ENCODE data around the gene LZTR1.

Gene LZTR1

GRCh38 chr22:20972933-20973577 lies 9.0 kb upstream of the LZTR1 start:
- no peak overlapping the region for H2AFZ ChIP-seq (ENCODE audit: low read length)
- H3K27me3 ChIP-seq (replicated peaks; ENCODE audit: insufficient read depth, low read length): peaks cover 49% of the 10 kb centered on the region
- no peak overlapping the region for H3K4me2 ChIP-seq (ENCODE audit: low read depth, low read length)
- no peak for DNase-seq
- H3K79me2 ChIP-seq (ENCODE audit: low read length): no peaks in the 10 kb centered on the region
- no peaks in the 10 kb centered on the region for H4K20me1 ChIP-seq (ENCODE audit: insufficient read depth, low read length)
- no peaks in the 10 kb centered on the region for H3K36me3 ChIP-seq (replicated peaks; ENCODE audit: insufficient read depth, low read length)
- no peaks in the 10 kb centered on the region for H3F3A ChIP-seq (ENCODE audit: insufficient read depth, low read length)
- H3K4me3 ChIP-seq (ENCODE audit: low read length): no peak overlapping the region
- no peaks in the 10 kb centered on the region for H3K4me1 ChIP-seq (ENCODE audit: low read length)
- H3K27ac ChIP-seq (ENCODE audit: low read length): no peak overlapping the region
- no peaks in the 10 kb centered on the region for H3K9me3 ChIP-seq (replicated peaks; ENCODE audit: insufficient read depth, low read length)
- H3K9ac ChIP-seq (ENCODE audit: low read length): no peak overlapping the region
- TF ChIP-seq EZH2phosphoT487 (IDR thresholded peaks at IDR 0.05; ENCODE audit: low read length) (no peak), EZH2 (optimal IDR thresholded peaks at IDR 0.05; ENCODE audit: low read depth, low read length) (no peak), CTCF (IDR thresholded peaks at IDR 0.05; ENCODE audit: low read length) (no peak)
- no peaks in the 10 kb centered on the region for H3K9me2 ChIP-seq (replicated peaks; ENCODE audit: insufficient read depth, low read length)

DNA sequence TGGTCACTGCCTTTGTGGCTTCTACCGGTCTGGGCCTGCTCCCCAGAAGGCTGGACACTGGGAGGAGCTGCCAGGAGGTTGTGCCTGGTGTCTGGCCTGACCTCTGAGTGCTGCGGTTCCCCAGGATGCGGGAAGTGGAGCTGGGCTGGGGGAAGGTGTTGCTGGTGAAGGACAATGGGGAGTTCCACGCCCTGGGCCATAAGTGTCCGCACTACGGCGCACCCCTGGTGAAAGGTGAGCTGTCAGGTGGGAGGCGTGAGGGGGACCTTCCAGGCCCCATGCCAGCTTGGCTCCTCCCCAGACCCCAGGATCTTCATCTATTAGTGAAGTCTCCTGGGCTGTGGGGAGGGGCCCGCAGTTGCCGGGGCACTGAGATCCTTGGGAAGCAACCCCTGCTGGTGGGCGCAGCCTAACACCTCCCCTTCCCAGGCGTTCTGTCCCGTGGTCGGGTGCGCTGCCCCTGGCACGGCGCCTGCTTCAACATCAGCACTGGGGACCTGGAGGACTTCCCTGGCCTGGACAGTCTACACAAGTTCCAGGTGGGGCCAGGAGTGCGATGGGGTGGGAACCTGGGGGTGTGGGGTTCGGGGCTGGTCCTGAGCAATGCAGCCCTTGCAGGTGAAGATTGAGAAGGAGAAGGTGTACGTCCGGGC lies 8.3 kb upstream of the LZTR1 start:
- Histone ChIP-seq H3K4me2 (ENCODE audit: low read depth, low read length) (no peak overlapping the region), H3K9ac (ENCODE audit: low read length) (no peak overlapping the region)

DNA sequence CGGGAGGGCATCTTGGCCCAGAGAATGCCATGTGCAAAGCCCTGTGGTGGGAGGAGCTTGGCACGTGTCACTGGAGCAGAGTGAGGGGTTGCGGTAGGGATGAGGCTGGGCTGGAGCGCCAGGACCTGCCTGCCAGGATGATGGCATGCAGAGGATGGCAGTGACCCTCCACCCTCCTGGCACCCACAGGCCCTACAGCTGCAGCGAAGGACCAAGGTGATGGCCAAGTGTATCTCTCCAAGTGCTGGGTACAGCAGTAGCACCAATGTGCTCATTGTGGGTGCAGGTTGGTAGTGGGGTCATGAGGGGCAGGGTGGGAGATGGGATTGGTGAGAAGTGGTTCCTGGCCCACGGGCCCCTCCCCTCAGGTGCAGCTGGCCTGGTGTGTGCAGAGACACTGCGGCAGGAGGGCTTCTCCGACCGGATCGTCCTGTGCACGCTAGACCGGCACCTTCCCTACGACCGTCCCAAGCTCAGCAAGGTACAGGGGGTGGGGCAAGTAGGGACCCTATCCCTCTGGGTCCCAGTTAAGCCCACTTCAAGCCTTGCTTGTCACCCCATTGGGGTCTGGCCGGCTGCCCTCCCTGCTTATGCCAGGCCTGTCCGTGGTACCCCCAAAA lies 7.7 kb upstream of the LZTR1 start:
- H3K36me3 ChIP-seq (replicated peaks; ENCODE audit: insufficient read depth, low read length): no peaks in the 10 kb centered on the region
- H3K4me3 ChIP-seq (ENCODE audit: low read length): no peak overlapping the region
- no peaks in the 10 kb centered on the region for H3K9me2 ChIP-seq (replicated peaks; ENCODE audit: insufficient read depth, low read length)
- no peaks in the 10 kb centered on the region for H3F3A ChIP-seq (ENCODE audit: insufficient read depth, low read length)
- H3K9ac ChIP-seq (ENCODE audit: low read length): no peak overlapping the region
- H4K20me1 ChIP-seq (ENCODE audit: insufficient read depth, low read length): no peaks in the 10 kb centered on the region
- TF ChIP-seq EZH2 (optimal IDR thresholded peaks at IDR 0.05; ENCODE audit: low read depth, low read length) (no peak), CTCF (IDR thresholded peaks at IDR 0.05; ENCODE audit: low read length) (no peak), EZH2phosphoT487 (IDR thresholded peaks at IDR 0.05; ENCODE audit: low read length) (no peak)
- H3K79me2 ChIP-seq (ENCODE audit: low read length): no peaks in the 10 kb centered on the region
- H3K27ac ChIP-seq (ENCODE audit: low read length): no peak overlapping the region
- no peak for DNase-seq
- no peaks in the 10 kb centered on the region for H3K9me3 ChIP-seq (replicated peaks; ENCODE audit: insufficient read depth, low read length)
- H3K4me1 ChIP-seq (ENCODE audit: low read length): no peaks in the 10 kb centered on the region
- no peak overlapping the region for H2AFZ ChIP-seq (ENCODE audit: low read length)
- peaks cover 49% of the 10 kb centered on the region for H3K27me3 ChIP-seq (replicated peaks; ENCODE audit: insufficient read depth, low read length)
- H3K4me2 ChIP-seq (ENCODE audit: low read depth, low read length): no peak overlapping the region

More for the DNA sequence above, 8.3 kb upstream of the LZTR1 start:
- H3K27ac ChIP-seq (ENCODE audit: low read length): no peak overlapping the region
- H2AFZ ChIP-seq (ENCODE audit: low read length): no peak overlapping the region
- no peaks in the 10 kb centered on the region for H3K4me1 ChIP-seq (ENCODE audit: low read length)
- DNase-seq: no peak
- H3K9me3 ChIP-seq (replicated peaks; ENCODE audit: insufficient read depth, low read length): no peaks in the 10 kb centered on the region
- no peaks in the 10 kb centered on the region for H3F3A ChIP-seq (ENCODE audit: insufficient read depth, low read length)
- peaks cover 49% of the 10 kb centered on the region for H3K27me3 ChIP-seq (replicated peaks; ENCODE audit: insufficient read depth, low read length)
- H3K79me2 ChIP-seq (ENCODE audit: low read length): no peaks in the 10 kb centered on the region
- no peaks in the 10 kb centered on the region for H3K9me2 ChIP-seq (replicated peaks; ENCODE audit: insufficient read depth, low read length)
- TF ChIP-seq EZH2phosphoT487 (IDR thresholded peaks at IDR 0.05; ENCODE audit: low read length) (no peak), EZH2 (optimal IDR thresholded peaks at IDR 0.05; ENCODE audit: low read depth, low read length) (no peak), CTCF (IDR thresholded peaks at IDR 0.05; ENCODE audit: low read length) (no peak)
- no peak overlapping the region for H3K4me3 ChIP-seq (ENCODE audit: low read length)
- H4K20me1 ChIP-seq (ENCODE audit: insufficient read depth, low read length): no peaks in the 10 kb centered on the region
- H3K36me3 ChIP-seq (replicated peaks; ENCODE audit: insufficient read depth, low read length): no peaks in the 10 kb centered on the region

All from MM.1S (cell line).